HFF-Myc (cell line): ENCODE results near the gene GRIK2.
"Not testable (repeated sequence)": the region's sequence is repeated elsewhere in the genome, so short reads cannot be mapped to it uniquely, and the experiment has no call there.

Experiments
- DNase-seq: peaks from one replicate; pipeline ENCODE4 v3.0.0-alpha.2; 2011; ENCODE audit warnings: low read depth; ENCODE audit errors: extremely low read depth
- H3K4me3 ChIP-seq: replicated peaks from 2 replicates; pipeline ENCODE4 v1.5.1; 2011; ENCODE audit warnings: low read depth, mild to moderate bottlenecking, control low read depth, low read length
- TF ChIP-seq, protein P1 (sequence below): IDR thresholded peaks from 2 replicates; pipeline ENCODE4 v1.5.1; 2012; ENCODE audit warnings: mild to moderate bottlenecking, low read depth, low read length, control low read depth; ENCODE audit errors: missing control alignments

Gene GRIK2

DNA sequence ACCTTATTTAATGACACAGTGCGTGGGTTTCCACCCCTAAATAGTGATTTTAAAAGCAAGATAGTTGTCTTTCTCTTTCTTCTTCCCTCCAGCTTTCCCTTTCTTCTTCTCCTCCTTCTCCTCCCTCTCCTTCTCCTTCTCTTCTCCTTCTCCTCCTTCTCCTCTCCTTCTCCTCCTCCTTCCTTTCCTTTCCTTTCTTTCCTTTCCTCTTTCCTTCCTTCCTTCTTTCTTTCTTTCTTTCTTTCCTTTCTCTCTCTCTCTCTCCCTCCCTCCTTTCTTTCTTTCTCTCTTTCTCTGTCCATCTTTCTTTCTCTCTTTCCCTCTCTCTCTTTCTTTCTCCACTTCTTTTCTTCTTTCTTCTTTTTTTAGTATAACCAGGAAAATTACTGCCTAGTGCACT, 670.6 kb downstream of the GRIK2 start:
- no peak overlapping the region for H3K4me3 ChIP-seq
- DNase-seq, result no peak
- TF ChIP-seq, protein P1, sequence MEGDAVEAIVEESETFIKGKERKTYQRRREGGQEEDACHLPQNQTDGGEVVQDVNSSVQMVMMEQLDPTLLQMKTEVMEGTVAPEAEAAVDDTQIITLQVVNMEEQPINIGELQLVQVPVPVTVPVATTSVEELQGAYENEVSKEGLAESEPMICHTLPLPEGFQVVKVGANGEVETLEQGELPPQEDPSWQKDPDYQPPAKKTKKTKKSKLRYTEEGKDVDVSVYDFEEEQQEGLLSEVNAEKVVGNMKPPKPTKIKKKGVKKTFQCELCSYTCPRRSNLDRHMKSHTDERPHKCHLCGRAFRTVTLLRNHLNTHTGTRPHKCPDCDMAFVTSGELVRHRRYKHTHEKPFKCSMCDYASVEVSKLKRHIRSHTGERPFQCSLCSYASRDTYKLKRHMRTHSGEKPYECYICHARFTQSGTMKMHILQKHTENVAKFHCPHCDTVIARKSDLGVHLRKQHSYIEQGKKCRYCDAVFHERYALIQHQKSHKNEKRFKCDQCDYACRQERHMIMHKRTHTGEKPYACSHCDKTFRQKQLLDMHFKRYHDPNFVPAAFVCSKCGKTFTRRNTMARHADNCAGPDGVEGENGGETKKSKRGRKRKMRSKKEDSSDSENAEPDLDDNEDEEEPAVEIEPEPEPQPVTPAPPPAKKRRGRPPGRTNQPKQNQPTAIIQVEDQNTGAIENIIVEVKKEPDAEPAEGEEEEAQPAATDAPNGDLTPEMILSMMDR, result no peak

GRCh38 chr6:102066301-102066700, 672.8 kb downstream of the GRIK2 start:
- no peak for DNase-seq
- no peak overlapping the region for H3K4me3 ChIP-seq
- TF ChIP-seq, protein P1, result no peak

DNA sequence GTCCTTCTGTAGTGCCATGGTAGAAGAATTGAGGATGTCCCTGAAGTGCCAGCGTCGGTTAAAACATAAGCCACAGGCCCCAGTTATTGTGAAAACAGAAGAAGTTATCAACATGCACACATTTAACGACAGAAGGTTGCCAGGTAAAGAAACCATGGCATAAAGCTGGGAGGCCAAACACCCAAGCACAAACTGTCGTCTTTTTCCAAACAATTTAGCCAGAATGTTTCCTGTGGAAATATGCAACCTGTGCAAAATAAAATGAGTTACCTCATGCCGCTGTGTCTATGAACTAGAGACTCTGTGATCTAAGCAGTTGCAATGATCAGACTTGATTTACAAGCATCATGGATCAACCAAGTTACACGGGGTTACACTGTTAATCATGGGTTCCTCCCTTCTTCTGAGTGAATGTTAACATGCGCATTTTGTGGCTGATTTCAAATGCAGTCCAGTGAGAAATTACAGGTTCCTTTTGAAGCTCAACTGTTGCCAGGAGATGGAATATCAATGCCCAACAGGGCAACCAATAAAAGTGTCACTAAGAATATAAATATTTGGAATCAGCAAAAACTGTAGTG, 674.9 kb downstream of the GRIK2 start:
- TF ChIP-seq, protein P1, result no peak
- DNase-seq, result no peak
- H3K4me3 ChIP-seq, result no peak overlapping the region

GRCh38 chr6:102075539-102075938, 682.0 kb downstream of the GRIK2 start:
- DNase-seq, result no peak
- TF ChIP-seq, protein P1, result no peak
- no peak overlapping the region for H3K4me3 ChIP-seq

DNA sequence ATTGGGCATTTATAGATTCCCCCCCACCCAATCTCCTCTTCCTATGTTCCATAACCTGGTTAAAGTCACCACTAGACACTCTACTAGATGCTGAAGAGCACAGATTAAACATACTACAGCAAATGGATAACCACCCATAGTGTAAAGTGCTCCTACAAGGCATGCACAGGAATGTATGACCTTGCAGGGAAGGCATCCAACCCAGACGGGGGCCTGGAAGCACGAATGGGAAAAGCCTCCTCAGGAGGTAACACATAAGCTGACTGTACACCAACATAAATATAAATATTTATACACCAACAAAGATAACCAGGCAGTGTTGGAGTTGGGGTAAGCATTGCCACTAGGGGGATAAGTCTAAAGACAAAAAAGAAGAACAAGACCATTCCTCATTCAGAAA, 691.7 kb downstream of the GRIK2 start:
- TF ChIP-seq, protein P1, result no peak
- no peak for DNase-seq
- H3K4me3 ChIP-seq, result no peak overlapping the region

- H3K4me3 ChIP-seq, result not testable (repeated sequence)
Measured at GRCh38 chr6:102088160-102088559, 694.7 kb downstream of the GRIK2 start.

DNA sequence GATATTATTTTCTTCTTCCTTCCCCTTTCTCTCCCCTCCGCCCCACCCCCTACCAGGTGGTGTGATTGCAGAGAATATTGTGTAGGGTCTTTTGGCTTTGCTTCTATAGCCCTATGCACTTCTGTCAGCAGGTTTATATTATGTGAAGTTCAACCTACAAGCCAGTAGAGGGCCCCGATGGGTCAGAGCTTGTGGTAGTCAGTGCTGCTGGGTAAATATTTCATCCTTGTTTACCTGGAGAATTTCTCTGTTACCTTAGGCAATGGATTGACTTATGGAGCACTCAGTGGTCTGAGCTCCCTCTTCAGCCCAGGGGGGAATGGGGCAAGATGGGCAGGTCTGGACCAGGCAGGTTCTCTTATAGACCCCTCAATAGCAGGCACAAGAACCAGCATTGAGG, 720.9 kb downstream of the GRIK2 start:
- TF ChIP-seq, protein P1, result peak; percentile 22
- no peak for DNase-seq
- no peak overlapping the region for H3K4me3 ChIP-seq

More at GRCh38 chr6:102088160-102088559, 694.7 kb downstream of the GRIK2 start:
- DNase-seq, result not testable (repeated sequence)
